GM19023 (cell line): Measurements from ENCODE around the gene DDI2.
"Not testable (repeated sequence)": the region's sequence is repeated elsewhere in the genome, so short reads cannot be mapped to it uniquely, and the experiment has no call there.

ENCODE experiments used
- ATAC-seq: cut with Tn5 transposase; IDR thresholded peaks from one replicate; pipeline ENCODE4 v1.9.1; 2021; ENCODE audit warnings: mild to moderate bottlenecking, moderate library complexity; ENCODE audit not compliant: unreplicated experiment

DDI2 gene

GRCh38 chr1:15633756-15634420 lies 16.6 kb downstream of the DDI2 start:
- ATAC-seq, result no peak

- ATAC-seq, result no peak
Measured at GRCh38 chr1:15636436-15636835, 19.2 kb downstream of the DDI2 start.

GRCh38 chr1:15637826-15638225 lies 20.6 kb downstream of the DDI2 start:
- ATAC-seq, result no peak

- ATAC-seq, result no peak
Measured at GRCh38 chr1:15639262-15639661, 22.0 kb downstream of the DDI2 start.

- no peak for ATAC-seq
Measured at GRCh38 chr1:15639931-15640330, 22.7 kb downstream of the DDI2 start.

GRCh38 chr1:15640667-15641066 lies 23.4 kb downstream of the DDI2 start:
- no peak for ATAC-seq

- ATAC-seq, result no peak
Measured at GRCh38 chr1:15649937-15650336, 32.7 kb downstream of the DDI2 start.

- no peak for ATAC-seq
Measured at GRCh38 chr1:15650433-15650832, 33.2 kb downstream of the DDI2 start.

- ATAC-seq, result not testable (repeated sequence)
Measured at GRCh38 chr1:15652130-15652529, 34.9 kb downstream of the DDI2 start.

GRCh38 chr1:15654091-15654690 lies 36.9 kb downstream of the DDI2 start:
- ATAC-seq, result no peak

GRCh38 chr1:15656464-15656863 lies 39.2 kb downstream of the DDI2 start:
- no peak for ATAC-seq

- no peak for ATAC-seq
Measured at GRCh38 chr1:15657021-15657420, 39.8 kb downstream of the DDI2 start.

- no peak for ATAC-seq
Measured at GRCh38 chr1:15660151-15660550, 42.9 kb downstream of the DDI2 start.

GRCh38 chr1:15662477-15662876 lies 45.2 kb downstream of the DDI2 start:
- ATAC-seq, result no peak

- no peak for ATAC-seq
Measured at GRCh38 chr1:15663925-15664324, 46.7 kb downstream of the DDI2 start.

GRCh38 chr1:15667362-15667761 lies 50.1 kb downstream of the DDI2 start:
- ATAC-seq, result no peak

GRCh38 chr1:15668089-15668754 lies 51.0 kb downstream of the DDI2 start:
- no peak for ATAC-seq

GRCh38 chr1:15669074-15669473 lies 51.8 kb downstream of the DDI2 start:
- ATAC-seq, result no peak

GRCh38 chr1:15669864-15670263 lies 52.6 kb downstream of the DDI2 start:
- ATAC-seq, result no peak

- no peak for ATAC-seq
Measured at GRCh38 chr1:15671430-15671829, 54.2 kb downstream of the DDI2 start.

- ATAC-seq, result no peak
Measured at GRCh38 chr1:15674386-15675159, 57.3 kb downstream of the DDI2 start.

- ATAC-seq, result no peak
Measured at GRCh38 chr1:15676010-15676409, 58.8 kb downstream of the DDI2 start.
